Suprapubic skin (tissue), 3 donors: Measurements from ENCODE around the gene FDCSP.
"Not testable (repeated sequence)": the region's sequence is repeated elsewhere in the genome, so short reads cannot be mapped to it uniquely, and the experiment has no call there.

ENCODE experiments used
- CTCF ChIP-seq, 2 donors: fragments of 200-600 bp in 1 of 2; fragments of 450-650 bp in 1 of 2; sonication (generic) in 1 of 2; IDR thresholded peaks; one replicate each; pipeline ENCODE4 v1.5.1; 2016 to 2019; ENCODE audit warnings: antibody characterized with exemption in 2 of 2, mild to moderate bottlenecking in 1 of 2, moderate library complexity in 1 of 2
- POLR2A ChIP-seq, 2 donors: fragments of 450-650 bp; IDR thresholded peaks; one replicate each; pipeline ENCODE4 v1.6.1; 2017; ENCODE audit warnings: antibody characterized with exemption in 2 of 2, mild to moderate bottlenecking in 2 of 2, moderate library complexity in 2 of 2

DNA sequence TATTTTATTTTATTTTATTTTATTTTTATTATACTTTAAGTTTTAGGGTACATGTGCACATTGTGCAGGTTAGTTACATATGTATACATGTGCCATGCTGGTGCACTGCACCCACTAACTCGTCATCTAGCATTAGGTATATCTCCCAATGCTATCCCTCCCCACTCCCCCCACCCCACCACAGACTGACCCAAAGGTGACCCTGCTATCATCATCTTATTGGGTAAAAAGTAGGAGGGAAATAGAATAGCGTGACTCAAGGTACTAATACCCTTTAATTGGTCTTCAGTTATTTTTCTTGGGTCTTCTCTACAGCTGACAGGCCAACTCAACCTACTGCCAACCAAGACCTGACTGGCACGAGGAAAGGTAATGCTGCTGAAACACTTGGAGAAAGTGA is 16.4 kb downstream of the FDCSP start, which contains the start of gene CSN3:
- not testable (repeated sequence) for TF ChIP-seq CTCF, POLR2A (IDR thresholded peaks at IDR 0.05)
